Activated CD8-positive, alpha-beta T cell treated with anti-CD3 and anti-CD28 coated beads, Interleukin-2, amount 10 ng/mL, durations not matched to agents 7 days and 5 days (primary cell): ENCODE measurements around the gene TEF. TPM values are rescaled to one million over a fixed set of nuclear protein-coding genes. Genes with fewer than 3 reads are reported as not detected.
A peak's percentile ranks its signal among the peaks of the same experiment; 100 is the strongest.
"Not testable (repeated sequence)": the region's sequence is repeated elsewhere in the genome, so short reads cannot be mapped to it uniquely, and the experiment has no call there.

ENCODE experiments used
- ATAC-seq: fragments of 150-1000 bp; cut with Tn5 transposase; one replicate; pipeline ENCODE4 v1.10.0; 2021; ENCODE audit warnings: moderate library complexity
- CTCF ChIA-PET: fragments of 350-600 bp; sonication (Branson Sonifier 250); formaldehyde crosslinking; loops from one replicate; lab custom pipeline; 2021; ENCODE audit warnings: antibody characterized with exemption; lab: Charles Lee
- POLR2A ChIA-PET: fragments of 350-600 bp; sonication (Branson Sonifier 250); formaldehyde crosslinking; loops from one replicate; lab custom pipeline; 2021; ENCODE audit warnings: antibody characterized with exemption; lab: Charles Lee
- DNase-seq: peaks from one replicate; pipeline ENCODE4 v3.0.0-alpha.2; 2020
- H3K27ac Mint-ChIP-seq: one replicate; pipeline ENCODE4 v1.8.0; 2021; ENCODE audit warnings: mild to moderate bottlenecking, mixed read lengths
- H3K27me3 Mint-ChIP-seq: one replicate; pipeline ENCODE4 v1.8.0; 2021; ENCODE audit warnings: low read depth, mixed read lengths
- H3K36me3 Mint-ChIP-seq: one replicate; pipeline ENCODE4 v1.8.0; 2021; ENCODE audit warnings: low read depth, mixed read lengths
- H3K4me1 Mint-ChIP-seq: one replicate; pipeline ENCODE4 v1.8.0; 2021; ENCODE audit warnings: low read depth, mixed read lengths
- H3K4me3 Mint-ChIP-seq: one replicate; pipeline ENCODE4 v1.8.0; 2021; ENCODE audit warnings: mild to moderate bottlenecking, mixed read lengths
- H3K9me3 Mint-ChIP-seq: one replicate; pipeline ENCODE4 v1.8.0; 2022; ENCODE audit warnings: mixed read lengths; ENCODE audit not compliant: insufficient read depth
- total RNA-seq, 2 experiments: library from RNA; stranded (reverse); gene quantifications; one replicate each; pipeline ENCODE4 v1.2.3, GENCODE V29; 2021

Gene TEF
- total RNA-seq, 2 experiments from 2014 or later, result 2.9 to 3.0 TPM

GRCh38 chr22:41429951-41430332, 48.2 kb downstream of the TEF start:
- Mint-ChIP-seq H3K4me1 (peaks cover 15% of the 10 kb centered on the region), H3K27ac (no peak overlapping the region), H3K4me3 (no peak overlapping the region), H3K9me3 (no peaks in the 10 kb centered on the region), H3K27me3 (no peaks in the 10 kb centered on the region), H3K36me3 (peaks cover 30% of the 10 kb centered on the region)
- ChIA-PET CTCF (no interaction called here), POLR2A (no interaction called here)
- no peak for ATAC-seq
- no peak for DNase-seq

DNA sequence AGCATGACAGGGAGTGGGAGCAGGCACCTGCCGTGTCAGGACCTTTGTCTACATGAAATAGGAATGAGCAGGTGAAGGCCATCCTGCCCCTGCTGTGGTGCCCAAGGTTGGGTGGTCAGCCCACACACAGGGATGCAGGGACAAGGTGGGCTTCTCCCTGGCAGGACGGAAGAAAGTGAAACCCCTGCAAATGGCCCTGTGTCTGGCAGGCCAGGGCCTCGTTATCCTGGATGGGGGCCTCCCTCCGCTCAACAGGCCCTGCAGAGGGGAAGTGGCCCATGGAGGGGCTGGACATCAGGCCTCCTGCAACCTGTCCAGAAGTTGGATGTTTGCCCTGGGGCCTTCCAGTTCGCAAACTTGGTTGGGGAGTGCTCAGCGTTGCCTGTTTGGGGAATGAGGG, 49.9 kb downstream of the TEF start:
- ChIA-PET CTCF (no interaction called here), POLR2A (no interaction called here)
- ATAC-seq, result no peak
- H3K27me3 Mint-ChIP-seq, result no peaks in the 10 kb centered on the region
- DNase-seq, result no peak
- H3K36me3 Mint-ChIP-seq, result peaks cover 41% of the 10 kb centered on the region
- no peak overlapping the region for H3K27ac Mint-ChIP-seq
- no peaks in the 10 kb centered on the region for H3K9me3 Mint-ChIP-seq
- peaks cover 4% of the 10 kb centered on the region for H3K4me1 Mint-ChIP-seq
- no peak overlapping the region for H3K4me3 Mint-ChIP-seq

- H3K4me1 Mint-ChIP-seq, H3K4me3 Mint-ChIP-seq, H3K9me3 Mint-ChIP-seq, DNase-seq, H3K27me3 Mint-ChIP-seq, ATAC-seq, H3K27ac Mint-ChIP-seq, POLR2A ChIA-PET, CTCF ChIA-PET: not testable (repeated sequence)
- peaks cover 45% of the 10 kb centered on the region for H3K36me3 Mint-ChIP-seq
Measured at GRCh38 chr22:41433480-41433879, 51.7 kb downstream of the TEF start.

DNA sequence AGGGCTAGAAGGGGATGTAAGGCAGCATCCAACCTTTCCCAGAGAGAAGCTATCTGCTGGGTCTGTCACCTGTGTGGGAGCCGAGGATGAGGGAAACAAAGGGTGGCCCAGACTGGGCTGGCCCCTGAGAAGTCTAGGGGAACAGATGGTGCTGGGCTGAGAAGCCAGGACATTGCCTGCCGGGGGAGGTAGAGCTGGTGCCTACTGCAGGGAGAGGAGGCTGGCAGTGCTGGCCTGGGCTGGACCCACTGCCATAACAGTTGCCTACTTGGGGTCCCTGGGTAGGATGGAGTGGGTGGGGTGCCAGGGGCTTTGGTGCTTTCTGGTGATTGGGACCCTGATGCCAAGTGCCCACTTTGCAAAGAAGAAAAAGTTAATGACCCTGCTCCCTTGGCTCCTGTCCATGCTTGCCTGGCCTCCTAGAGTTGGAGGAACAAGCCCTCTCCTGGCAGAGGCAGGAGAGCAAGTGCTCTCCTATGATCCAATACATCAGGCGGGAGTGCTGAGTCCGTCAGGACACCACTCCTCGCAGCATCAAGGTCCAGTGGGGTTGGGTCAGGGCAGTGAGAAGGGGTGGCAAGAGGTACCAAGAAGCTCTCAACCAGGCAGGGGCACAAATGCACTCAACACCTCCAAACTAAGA, 52.7 kb downstream of the TEF start:
- H3K27me3 Mint-ChIP-seq, CTCF ChIA-PET, ATAC-seq, DNase-seq, H3K9me3 Mint-ChIP-seq, H3K4me3 Mint-ChIP-seq, H3K4me1 Mint-ChIP-seq: not testable (repeated sequence)
- POLR2A ChIA-PET, result interaction anchor here (0.8 to 1.3 kb wide), 2 partner anchors 10 to 314 kb away, joined by 3 to 5 read pairs; no protein-coding TSS in a partner anchor
- Mint-ChIP-seq H3K36me3 (peaks cover 45% of the 10 kb centered on the region), H3K27ac (peak overlapping the region; percentile 60)

- no peaks in the 10 kb centered on the region for H3K4me1 Mint-ChIP-seq
- DNase-seq, result no peak
- peak overlapping the region; percentile 12 for H3K27ac Mint-ChIP-seq
- no peaks in the 10 kb centered on the region for H3K9me3 Mint-ChIP-seq
- H3K4me3 Mint-ChIP-seq, result no peak overlapping the region
- ChIA-PET POLR2A (interaction anchor here (1.3 kb wide), 1 partner anchor 9 kb away, joined by 5 read pairs; no protein-coding TSS in a partner anchor), CTCF (interaction anchor here (1.7 kb wide), 1 partner anchor 32 kb away, joined by 5 read pairs; no protein-coding TSS in a partner anchor)
- peaks cover 45% of the 10 kb centered on the region for H3K36me3 Mint-ChIP-seq
- H3K27me3 Mint-ChIP-seq, result no peaks in the 10 kb centered on the region
- no peak for ATAC-seq
Measured at GRCh38 chr22:41435560-41435959, 53.8 kb downstream of the TEF start.

- H3K36me3 Mint-ChIP-seq, result peaks cover 42% of the 10 kb centered on the region
- CTCF ChIA-PET, result interaction anchor here (1.7 kb wide), 2 partner anchors 10 to 33 kb away, joined by 3 to 5 read pairs; partner anchors contain the start of gene TOB2
Measured at GRCh38 chr22:41436322-41437113, 54.8 kb downstream of the TEF start.

GRCh38 chr22:41437198-41437597, 55.5 kb downstream of the TEF start:
- no peak for ATAC-seq
- ChIA-PET CTCF (interaction anchor here (0.6 to 1.7 kb wide), 6 partner anchors 9 to 199 kb away, joined by 3 to 5 read pairs (median 3); partner anchors contain the start of gene TOB2), POLR2A (interaction anchor here (1.0 kb wide), 1 partner anchor 10 kb away, joined by 5 read pairs; the partner anchor contains the start of gene TOB2)
- H3K4me3 Mint-ChIP-seq, result no peak overlapping the region
- no peaks in the 10 kb centered on the region for H3K9me3 Mint-ChIP-seq
- H3K4me1 Mint-ChIP-seq, result peaks cover 2% of the 10 kb centered on the region
- H3K27me3 Mint-ChIP-seq, result no peaks in the 10 kb centered on the region
- no peak for DNase-seq
- H3K36me3 Mint-ChIP-seq, result peaks cover 39% of the 10 kb centered on the region
- no peak overlapping the region for H3K27ac Mint-ChIP-seq

More at GRCh38 chr22:41436322-41437113, 54.8 kb downstream of the TEF start:
- DNase-seq (no peak), ATAC-seq (no peak)
- no peaks in the 10 kb centered on the region for H3K9me3 Mint-ChIP-seq
- POLR2A ChIA-PET, result interaction anchor here (0.7 kb wide), 1 partner anchor 10 kb away, joined by 3 read pairs; the partner anchor contains the start of gene TOB2
- H3K27ac Mint-ChIP-seq, result peak overlapping the region; percentile 63
- H3K4me3 Mint-ChIP-seq, result no peak overlapping the region
- H3K27me3 Mint-ChIP-seq, result no peaks in the 10 kb centered on the region
- H3K4me1 Mint-ChIP-seq, result no peaks in the 10 kb centered on the region

GRCh38 chr22:41440511-41440910, 58.8 kb downstream of the TEF start:
- peaks cover 44% of the 10 kb centered on the region for H3K36me3 Mint-ChIP-seq
- H3K4me3 Mint-ChIP-seq, POLR2A ChIA-PET, ATAC-seq, H3K27ac Mint-ChIP-seq, H3K9me3 Mint-ChIP-seq, CTCF ChIA-PET, H3K27me3 Mint-ChIP-seq, DNase-seq: not testable (repeated sequence)
- peaks cover 17% of the 10 kb centered on the region for H3K4me1 Mint-ChIP-seq

DNA sequence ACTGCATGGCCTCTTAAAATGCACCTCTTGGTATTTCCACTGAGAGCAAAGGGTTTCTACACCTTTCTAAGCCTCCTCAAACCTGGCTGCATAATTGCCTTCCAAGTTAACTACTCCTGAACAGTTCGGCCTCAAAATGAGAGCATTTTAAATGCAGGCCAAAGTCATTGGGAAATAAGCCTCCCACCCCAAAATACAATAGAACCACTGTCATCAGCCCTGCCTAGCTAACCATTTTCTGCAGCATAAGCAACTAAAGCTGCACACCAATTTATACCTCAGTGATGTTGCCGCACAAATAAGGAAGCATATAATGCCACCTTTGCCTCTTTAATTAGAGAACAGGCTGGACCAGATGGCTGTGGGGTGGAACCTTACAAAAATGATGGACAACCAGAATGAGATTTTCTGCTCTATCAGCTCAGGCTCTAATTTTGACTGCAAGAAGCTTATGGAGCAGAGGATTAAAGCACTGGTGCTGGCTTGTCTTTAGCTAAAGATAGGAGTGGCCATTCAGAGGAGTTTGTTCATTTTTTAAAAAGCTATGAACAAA, 60.6 kb downstream of the TEF start:
- no peak overlapping the region for H3K27ac Mint-ChIP-seq
- CTCF ChIA-PET, result interaction anchor here (1.4 kb wide), 1 partner anchor 38 kb away, joined by 4 read pairs; no protein-coding TSS in a partner anchor
- POLR2A ChIA-PET, result interaction anchor here (9.6 kb wide), 1 partner anchor 21 kb away, joined by 218 read pairs; the partner anchor contains the start of genes ACO2 and PHF5A

GRCh38 chr22:41444360-41445128, 62.8 kb downstream of the TEF start:
- ChIA-PET CTCF (interaction anchor here (0.7 to 2.6 kb wide), 6 partner anchors 22 to 82 kb away, joined by 3 to 25 read pairs (median 4); partner anchors contain the start of genes ACO2 and PHF5A), POLR2A (interaction anchor here (0.8 to 9.6 kb wide), 7 partner anchors 10 to 493 kb away, joined by 3 to 218 read pairs (median 4); partner anchors contain the start of genes ACO2, PHF5A, RANGAP1 and RBX1)
- DNase-seq (peak; percentile 86), ATAC-seq (peak; percentile 42)
- Mint-ChIP-seq H3K9me3 (no peaks in the 10 kb centered on the region), H3K27ac (peak overlapping the region; percentile 94), H3K36me3 (peaks cover 25% of the 10 kb centered on the region), H3K4me1 (peaks cover 22% of the 10 kb centered on the region), H3K4me3 (peak overlapping the region; percentile 90), H3K27me3 (no peaks in the 10 kb centered on the region)

More for the DNA sequence above, 60.6 kb downstream of the TEF start:
- Mint-ChIP-seq H3K9me3 (no peaks in the 10 kb centered on the region), H3K4me3 (no peak overlapping the region), H3K36me3 (peaks cover 27% of the 10 kb centered on the region), H3K27me3 (no peaks in the 10 kb centered on the region), H3K4me1 (peaks cover 17% of the 10 kb centered on the region)
- no peak for DNase-seq
- no peak for ATAC-seq
